ENCODE measurements around the gene WBP11. TPM values are rescaled to one million over a fixed set of nuclear protein-coding genes. Genes with fewer than 3 reads are reported as not detected.
A peak's percentile ranks its signal among the peaks of the same experiment; 100 is the strongest.

WBP11 gene
- total and polyA plus RNA-seq, 2 donors (not counting 3 experiments of a cell fraction or from before 2014, with no cell fraction given): 11.4 to 77.1 TPM

- CTCF ChIA-PET: interaction anchor here (1.0 to 2.2 kb wide), 4 partner anchors 14 to 148 kb away, joined by 3 to 9 read pairs (median 3); partner anchors contain the start of gene PDE6H
Measured at GRCh38 chr12:14825256-14825655, 22.0 kb upstream of the WBP11 start.

GRCh38 chr12:14824012-14824634, 20.8 kb upstream of the WBP11 start:
- no TSS peak for BruUV-seq (replicated peaks)
- Histone ChIP-seq H3K27me3 (ENCODE audit: control insufficient read depth in 2 of 2, insufficient read depth in 2 of 2, low read length in 2 of 2) (no peaks in the 10 kb centered on the region), H3K9me3 (replicated peaks; ENCODE audit: control insufficient read depth, insufficient read depth, low read length) (no peaks in the 10 kb centered on the region), H3K9me1 (replicated peaks; ENCODE audit: control insufficient read depth, extremely low read depth, insufficient read depth, low read length) (peaks cover 2% of the 10 kb centered on the region), H3K27ac (ENCODE audit: insufficient read depth, low read depth, low read length) (no peak overlapping the region), H3K4me1 (ENCODE audit: control insufficient read depth, extremely low read depth, insufficient read depth, low read length) (no peaks in the 10 kb centered on the region), H3K4me3 (replicated peaks in 1 of 3; ENCODE audit: insufficient read depth in 1 of 3, low read depth in 1 of 3, low read length in 3 of 3) (no peak overlapping the region), H4K20me1 (replicated peaks; ENCODE audit: control insufficient read depth, extremely low read depth, insufficient read depth, low read length) (no peaks in the 10 kb centered on the region), H3K79me2 (ENCODE audit: control insufficient read depth, insufficient read depth, low read length) (no peaks in the 10 kb centered on the region), H3K36me3 (ENCODE audit: control insufficient read depth in 2 of 2, extremely low read depth in 1 of 2, insufficient read depth in 2 of 2, low read length in 2 of 2) (peaks cover 0 to 2% of the 10 kb centered on the region in 2 experiments), H3K9ac (replicated peaks; ENCODE audit: extremely low read depth, insufficient read depth, low read length) (no peak overlapping the region), H2AFZ (ENCODE audit: low read depth, low read length) (no peak overlapping the region), H3K4me2 (ENCODE audit: insufficient read depth, low read length) (no peak overlapping the region)
- intact Hi-C loops (cut with micrococcal nuclease) (no loop called here), dilution Hi-C loops (cut with MboI; ENCODE audit: extremely low pct_ligation_motif_present, low sequenced_read_pairs) (no loop called here)
- ChIA-PET POLR2A (no interaction called here), CTCF (interaction anchor here (2.2 kb wide), 1 partner anchor 13 kb away, joined by 9 read pairs; no protein-coding TSS in a partner anchor)
- TF ChIP-seq POLR2AphosphoS5 (IDR thresholded peaks at IDR 0.05; ENCODE audit: insufficient read depth, low read depth, low read length) (no peak), MYC (IDR thresholded peaks at IDR 0.05; ENCODE audit: low read depth, low read length) (no peak), JUN (IDR thresholded peaks at IDR 0.05; ENCODE audit: borderline replicate concordance, insufficient read depth, insufficient read length, low read depth) (no peak), EZH2 (IDR thresholded peaks at IDR 0.05; ENCODE audit: borderline replicate concordance, low read depth, low read length, severe bottlenecking) (no peak), CTCF (IDR thresholded peaks at IDR 0.05; ENCODE audit: extremely low read depth in 1 of 2, insufficient read depth in 1 of 2, low read depth in 1 of 2, low read length in 2 of 2) (no peak), GATA2 (IDR thresholded peaks at IDR 0.05; ENCODE audit: insufficient read depth, insufficient read length, low read depth, low read length) (no peak), FOS (IDR thresholded peaks at IDR 0.05; ENCODE audit: borderline replicate concordance, insufficient read depth, low read length) (no peak), POLR2A (IDR thresholded peaks at IDR 0.05; ENCODE audit: low read depth, low read length) (no peak)
- TF ChIP-seq, protein P1, sequence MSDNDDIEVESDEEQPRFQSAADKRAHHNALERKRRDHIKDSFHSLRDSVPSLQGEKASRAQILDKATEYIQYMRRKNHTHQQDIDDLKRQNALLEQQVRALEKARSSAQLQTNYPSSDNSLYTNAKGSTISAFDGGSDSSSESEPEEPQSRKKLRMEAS (IDR thresholded peaks at IDR 0.05; ENCODE audit: insufficient read depth, insufficient read length): no peak
- FAIRE-seq: no peak
- no peak for DNase-seq (ENCODE audit: low read depth, low spot score)

More at GRCh38 chr12:14825256-14825655, 22.0 kb upstream of the WBP11 start:
- Histone ChIP-seq H2AFZ (ENCODE audit: low read depth, low read length) (no peak overlapping the region), H3K9ac (replicated peaks; ENCODE audit: extremely low read depth, insufficient read depth, low read length) (no peak overlapping the region), H3K4me3 (replicated peaks in 1 of 3; ENCODE audit: insufficient read depth in 1 of 3, low read depth in 1 of 3, low read length in 3 of 3) (no peak overlapping the region), H3K36me3 (ENCODE audit: control insufficient read depth in 2 of 2, extremely low read depth in 1 of 2, insufficient read depth in 2 of 2, low read length in 2 of 2) (peaks cover 0 to 2% of the 10 kb centered on the region in 2 experiments), H3K79me2 (ENCODE audit: control insufficient read depth, insufficient read depth, low read length) (no peaks in the 10 kb centered on the region), H4K20me1 (replicated peaks; ENCODE audit: control insufficient read depth, extremely low read depth, insufficient read depth, low read length) (no peaks in the 10 kb centered on the region), H3K27me3 (ENCODE audit: control insufficient read depth in 2 of 2, insufficient read depth in 2 of 2, low read length in 2 of 2) (no peaks in the 10 kb centered on the region), H3K4me1 (ENCODE audit: control insufficient read depth, extremely low read depth, insufficient read depth, low read length) (no peaks in the 10 kb centered on the region), H3K27ac (ENCODE audit: insufficient read depth, low read depth, low read length) (no peak overlapping the region), H3K4me2 (ENCODE audit: insufficient read depth, low read length) (no peak overlapping the region), H3K9me3 (replicated peaks; ENCODE audit: control insufficient read depth, insufficient read depth, low read length) (no peaks in the 10 kb centered on the region), H3K9me1 (replicated peaks; ENCODE audit: control insufficient read depth, extremely low read depth, insufficient read depth, low read length) (peaks cover 2% of the 10 kb centered on the region)
- no TSS peak for BruUV-seq (replicated peaks)
- no peak for FAIRE-seq
- dilution Hi-C loops (cut with MboI; ENCODE audit: extremely low pct_ligation_motif_present, low sequenced_read_pairs): no loop called here
- POLR2A ChIA-PET: no interaction called here
- TF ChIP-seq GATA2 (IDR thresholded peaks at IDR 0.05; ENCODE audit: insufficient read depth, insufficient read length, low read depth, low read length) (no peak), FOS (IDR thresholded peaks at IDR 0.05; ENCODE audit: borderline replicate concordance, insufficient read depth, low read length) (peak; percentile 5)
- DNase-seq (ENCODE audit: low read depth, low spot score): no peak
- intact Hi-C loops (cut with micrococcal nuclease): no loop called here
